HG03097 (cell line): Measurements from ENCODE around the gene JOSD2.
A peak's percentile ranks its signal among the peaks of the same experiment; 100 is the strongest.
"Not testable (repeated sequence)": the region's sequence is repeated elsewhere in the genome, so short reads cannot be mapped to it uniquely, and the experiment has no call there.

Experiments
- ATAC-seq: cut with Tn5 transposase; IDR thresholded peaks from one replicate; pipeline ENCODE4 v1.9.1; 2021; ENCODE audit not compliant: unreplicated experiment, low FRiP score

JOSD2 gene

DNA sequence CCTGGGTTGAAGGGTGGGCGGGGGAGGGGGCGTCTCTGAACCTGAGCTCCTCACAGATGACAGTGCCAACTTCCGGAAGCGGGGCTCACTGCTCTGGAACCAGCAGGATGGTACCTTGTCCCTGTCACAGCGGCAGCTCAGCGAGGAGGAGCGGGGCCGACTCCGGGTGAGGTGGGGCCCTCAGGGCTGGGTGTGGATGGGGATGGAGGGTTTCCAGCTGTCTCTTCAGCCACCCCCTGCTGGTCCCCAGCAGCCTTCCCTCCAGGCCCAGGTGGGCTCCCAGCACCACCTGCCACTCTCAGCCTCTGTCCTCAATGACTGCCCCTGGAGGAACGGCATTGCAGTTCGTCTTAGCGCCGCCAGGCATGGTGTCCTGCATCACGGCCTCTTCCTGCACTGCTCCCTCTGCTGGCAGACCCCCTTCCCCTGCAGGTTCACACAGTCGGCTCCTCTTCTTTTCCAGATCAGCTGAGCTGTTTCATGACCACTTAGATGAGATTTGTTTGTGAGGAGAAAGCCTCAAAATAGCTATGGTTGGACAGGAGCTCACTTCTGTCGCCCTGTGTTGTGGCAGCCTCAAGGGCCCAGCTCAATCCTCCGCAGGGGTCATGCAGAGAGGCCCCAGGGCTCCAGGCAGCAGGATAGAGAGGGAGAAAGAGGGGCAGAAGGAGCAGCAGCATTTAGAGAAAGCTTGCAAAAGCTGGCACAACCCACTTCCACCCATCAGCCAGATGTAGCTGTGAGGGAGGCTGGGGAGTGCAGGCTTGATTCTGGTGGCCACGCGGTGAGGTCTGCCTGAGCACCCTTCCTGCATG, 31.9 kb downstream of the JOSD2 start:
- no peak for ATAC-seq

DNA sequence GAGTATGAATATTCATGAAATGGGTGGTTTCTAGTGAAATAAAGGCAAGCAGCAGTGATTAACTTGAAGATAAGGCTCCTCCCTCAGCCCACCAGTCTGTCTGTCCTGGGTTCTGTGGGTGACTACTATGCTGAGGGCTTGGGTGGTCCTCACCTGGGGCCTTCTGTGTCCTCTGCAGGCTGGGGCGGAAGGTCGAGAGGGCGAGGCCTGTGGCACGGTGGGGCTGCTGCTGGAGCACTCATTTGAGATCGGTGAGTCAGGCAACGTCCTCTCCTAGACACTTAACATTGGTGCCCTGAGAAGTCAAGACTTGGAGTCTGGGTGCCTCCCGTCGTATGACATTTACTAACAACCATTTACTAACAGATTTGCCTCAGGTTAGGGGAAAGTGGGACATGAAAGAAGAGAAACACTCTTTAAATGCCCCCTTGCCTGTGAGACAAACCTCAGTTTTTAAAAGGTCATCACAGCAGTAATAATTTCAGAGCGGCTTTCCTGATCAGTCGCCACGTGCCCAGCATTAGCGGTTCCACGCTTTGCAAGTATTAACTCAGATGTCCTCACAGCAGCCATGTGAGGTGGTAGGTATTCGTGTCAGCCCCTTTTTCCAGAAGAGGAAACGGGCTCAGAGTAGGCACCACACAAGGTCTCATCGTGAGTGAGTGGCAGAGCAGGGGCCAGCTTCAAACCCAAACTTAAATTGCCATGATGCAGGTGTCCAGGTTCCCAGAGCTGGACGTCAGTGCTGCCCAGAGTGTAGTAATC, 33.1 kb downstream of the JOSD2 start:
- ATAC-seq: no peak

DNA sequence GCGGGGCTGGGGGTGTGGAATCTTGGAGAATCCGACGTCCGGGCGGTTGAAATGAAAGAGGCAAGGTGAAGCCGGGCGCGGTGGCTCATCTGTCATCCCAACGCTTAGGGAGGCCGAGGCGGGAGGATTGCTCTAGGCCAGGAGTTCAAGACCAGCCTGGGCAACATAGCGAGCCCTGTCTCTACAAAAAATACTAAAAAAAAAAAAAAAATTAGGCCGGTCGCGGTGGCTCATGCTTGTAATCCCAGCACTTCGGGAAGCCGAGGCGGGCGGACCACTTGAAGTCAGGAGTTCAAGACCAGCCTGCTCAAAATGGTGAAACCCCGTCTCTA, 34.1 kb downstream of the JOSD2 start:
- no peak for ATAC-seq

DNA sequence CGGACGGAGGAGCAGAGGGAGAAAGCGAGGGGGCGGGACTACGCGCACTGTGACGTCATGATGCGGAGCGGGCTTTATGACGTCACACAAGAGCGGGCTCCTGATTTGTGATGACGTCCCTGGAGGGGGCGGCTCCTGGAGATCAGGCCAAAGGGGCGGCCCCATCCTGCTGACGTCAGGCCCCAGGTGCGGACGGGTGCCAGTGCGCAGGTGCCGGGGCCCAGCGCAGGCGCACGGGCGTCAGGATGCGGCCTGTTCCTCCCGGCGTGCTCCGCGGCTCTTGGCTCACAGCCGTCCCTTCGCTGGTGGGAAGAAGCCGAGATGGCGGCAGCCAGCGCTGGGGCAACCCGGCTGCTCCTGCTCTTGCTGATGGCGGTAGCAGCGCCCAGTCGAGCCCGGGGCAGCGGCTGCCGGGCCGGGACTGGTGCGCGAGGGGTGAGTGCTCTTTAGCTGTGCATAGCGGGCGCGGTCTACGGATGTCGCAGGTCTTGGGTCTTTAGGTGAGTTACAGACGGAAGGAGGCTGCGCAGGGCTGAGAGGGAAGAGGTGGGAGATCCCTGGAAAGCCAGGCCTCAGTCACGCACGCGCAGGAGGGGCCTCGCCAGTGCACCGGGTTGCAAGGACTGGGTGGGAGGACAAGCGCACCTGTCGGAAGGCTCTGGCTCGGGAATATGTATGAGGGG, 34.6 kb downstream of the JOSD2 start, which contains the start of the genes EMC10 and GARIN5A:
EMC10 (plus strand) TSS at position 284 of the 683 bp plus-strand sequence; CDS start at position 322, 38 bp downstream.
GARIN5A (minus strand) TSS at position 625 of the 683 bp plus-strand sequence; CDS start at position 165, 460 bp downstream.
- peak; percentile 86 for ATAC-seq

DNA sequence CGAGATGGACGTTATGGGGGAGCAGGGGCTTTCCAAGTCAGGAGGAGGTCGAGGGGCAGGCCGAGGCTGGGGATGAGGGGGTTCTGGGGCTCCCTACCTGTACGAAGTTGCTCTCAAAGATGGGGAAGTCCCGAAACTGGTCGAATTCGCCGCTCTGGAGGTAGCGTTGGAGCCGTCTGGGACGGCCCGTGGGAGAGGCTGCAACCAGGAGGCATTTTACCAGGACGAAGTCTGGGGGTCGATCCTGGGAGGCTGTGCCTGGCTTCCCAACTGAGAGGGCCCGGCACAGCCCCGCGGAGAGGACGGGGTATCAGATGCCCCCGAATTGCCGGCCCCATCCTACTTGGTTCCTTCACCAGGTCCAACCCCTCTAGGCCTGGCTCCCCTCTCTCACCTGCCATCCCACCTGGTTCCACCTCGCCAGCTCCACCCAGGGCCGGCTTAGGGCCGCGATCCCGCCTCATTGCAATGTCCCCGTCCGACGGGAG, 35.2 kb downstream of the JOSD2 start:
- no peak for ATAC-seq

DNA sequence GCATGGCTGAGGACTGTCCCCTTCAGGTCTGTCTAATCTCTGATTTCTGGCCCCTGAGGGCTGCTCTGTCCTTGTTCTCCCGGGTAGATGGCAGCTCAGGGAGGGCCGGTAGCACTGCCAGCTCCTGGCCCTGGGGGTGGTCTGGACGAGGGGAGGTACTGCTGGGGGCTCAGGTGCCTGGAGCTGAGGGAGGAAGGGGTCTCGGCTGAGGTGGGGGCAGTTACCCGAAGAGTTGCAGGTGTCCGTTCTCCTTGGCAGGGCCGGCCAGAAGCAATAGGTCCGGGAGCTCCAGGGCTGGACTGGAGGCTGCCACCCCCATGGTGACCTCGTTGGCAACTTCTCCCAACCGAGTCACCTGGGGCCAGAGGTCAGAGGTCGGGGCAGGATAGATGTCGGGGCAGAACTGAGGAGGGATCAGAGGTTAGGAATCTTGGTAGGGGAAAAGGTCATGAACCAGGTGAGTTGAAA, 35.9 kb downstream of the JOSD2 start:
- ATAC-seq: no peak

DNA sequence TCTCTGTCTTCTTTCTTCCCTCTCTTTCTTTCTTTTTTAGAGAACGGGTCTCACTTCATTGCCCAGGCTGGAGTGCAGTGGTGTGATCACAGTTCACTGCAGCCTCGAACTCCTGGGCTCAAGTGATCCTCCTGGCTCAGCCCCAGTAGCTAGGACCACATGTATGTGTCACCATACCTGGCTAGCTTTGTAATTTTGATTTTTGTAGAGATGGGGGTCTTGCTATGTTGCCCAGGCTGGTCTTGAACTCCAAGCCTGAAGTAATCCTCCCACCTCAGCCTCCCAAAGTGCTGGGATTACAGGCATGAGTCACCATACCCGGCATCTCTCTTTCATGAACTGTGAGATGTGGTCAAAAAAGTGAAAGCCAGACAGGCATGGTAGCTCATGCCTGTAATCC, 37.7 kb downstream of the JOSD2 start:
- not testable (repeated sequence) for ATAC-seq

DNA sequence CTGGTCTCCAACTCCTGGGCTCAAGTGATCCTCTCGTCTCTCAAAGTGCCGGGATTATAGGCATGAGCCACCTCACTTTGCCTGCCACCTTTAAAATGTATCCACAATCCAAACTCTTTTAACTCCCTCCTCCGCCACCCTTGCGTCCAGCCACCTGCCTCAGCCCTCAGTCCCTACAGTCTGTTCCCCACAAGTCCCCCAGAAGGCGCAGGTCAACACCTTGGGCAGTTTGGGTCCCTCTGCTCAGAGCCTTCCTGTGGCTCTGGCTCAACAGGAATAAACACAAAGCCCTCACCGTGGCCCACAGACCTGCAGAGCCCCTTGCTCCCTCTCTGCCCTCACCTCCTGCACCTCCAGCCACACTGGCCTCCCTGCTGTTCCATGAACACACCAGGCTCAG, 42.2 kb downstream of the JOSD2 start:
- ATAC-seq: no peak

DNA sequence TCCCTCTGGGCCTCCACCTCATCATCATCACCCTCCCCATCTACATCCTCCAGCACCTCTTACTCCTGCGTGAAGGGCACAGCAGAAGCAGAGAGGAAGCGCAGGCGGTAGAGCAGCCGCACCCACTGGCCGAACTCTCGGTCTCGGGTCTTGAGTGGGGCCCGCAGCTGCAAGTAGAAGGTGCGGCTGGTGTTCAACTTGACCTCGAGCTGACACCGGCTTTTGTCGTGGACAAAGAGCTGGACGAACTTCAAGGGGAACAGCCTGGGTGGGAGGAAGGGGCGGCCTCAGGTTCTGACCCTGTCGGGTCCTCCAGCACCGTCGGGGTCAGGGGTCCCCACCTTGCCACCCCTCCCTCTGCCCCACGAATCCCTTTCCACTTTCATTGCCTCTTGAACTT, 43.4 kb downstream of the JOSD2 start:
- no peak for ATAC-seq

DNA sequence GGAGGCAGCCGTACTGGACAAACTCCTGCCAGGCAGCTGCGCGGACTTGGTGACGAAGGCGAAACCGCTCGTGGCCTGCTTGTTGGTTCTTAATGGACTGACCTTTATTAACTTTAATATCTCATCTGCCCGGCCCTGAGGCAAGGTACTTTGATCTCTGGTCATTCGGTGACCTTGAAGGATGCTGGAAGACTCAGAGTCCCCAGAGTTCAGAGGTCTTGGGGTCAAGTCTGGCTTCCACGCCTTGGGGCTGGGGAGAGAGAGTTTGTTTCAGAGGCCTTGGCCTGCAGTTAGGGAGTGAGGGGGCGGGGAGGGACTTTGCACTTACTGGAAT, 44.3 kb downstream of the JOSD2 start:
- no peak for ATAC-seq

DNA sequence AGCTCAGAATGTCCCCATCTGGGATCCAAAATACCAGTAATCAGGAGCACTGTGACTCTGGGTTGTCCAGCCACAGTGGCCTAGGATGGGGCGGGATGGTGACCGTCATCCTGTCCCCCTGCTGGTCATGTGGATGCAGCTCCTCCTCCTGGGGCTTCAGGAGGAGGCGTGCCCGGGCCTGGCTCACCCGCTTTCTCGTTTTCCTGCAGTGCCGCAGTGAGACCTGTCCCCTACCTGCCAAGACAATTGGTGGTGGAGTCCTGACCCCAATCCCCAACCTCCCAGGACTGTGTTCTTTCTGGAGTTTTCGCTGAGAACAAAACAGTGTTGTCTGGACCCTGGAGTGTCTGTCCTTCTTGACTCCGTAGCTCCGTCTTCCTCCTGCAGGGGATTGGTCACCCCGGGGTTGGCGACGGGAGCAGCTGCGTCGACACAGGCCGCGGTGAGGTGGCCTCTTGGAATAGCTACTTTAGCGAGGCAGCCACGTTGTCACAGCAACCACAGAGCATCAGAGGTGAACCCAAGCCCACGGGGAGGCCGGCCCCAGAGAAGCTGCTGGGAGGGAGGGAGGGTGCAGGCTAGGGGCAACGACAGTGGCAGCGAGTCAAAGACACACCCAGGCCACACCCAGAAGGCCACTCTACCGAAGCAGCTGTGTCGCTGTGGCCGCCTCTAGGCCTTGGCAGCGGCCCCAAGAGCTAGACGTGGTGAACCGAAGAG, 44.8 kb downstream of the JOSD2 start:
- no peak for ATAC-seq

DNA sequence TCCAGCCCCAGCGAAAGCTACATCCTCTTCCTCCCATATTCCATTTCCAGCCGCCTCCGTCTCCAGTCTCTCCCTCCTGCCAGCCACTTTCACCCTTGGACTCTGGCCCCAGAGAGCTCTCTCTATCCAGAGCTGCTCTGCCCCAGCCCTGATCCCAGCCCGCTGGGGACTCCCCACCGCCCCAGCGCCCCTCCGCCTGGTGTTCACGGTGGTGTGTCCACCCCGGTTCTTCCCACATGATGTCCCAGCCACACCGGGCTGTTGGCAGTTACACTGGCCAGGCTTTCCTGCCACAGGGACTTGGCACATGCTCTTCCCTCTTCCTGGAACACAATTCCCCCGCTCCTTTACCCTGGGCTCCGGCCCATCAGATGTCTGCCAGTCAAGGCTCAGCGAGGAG, 46.0 kb downstream of the JOSD2 start:
- ATAC-seq: no peak

DNA sequence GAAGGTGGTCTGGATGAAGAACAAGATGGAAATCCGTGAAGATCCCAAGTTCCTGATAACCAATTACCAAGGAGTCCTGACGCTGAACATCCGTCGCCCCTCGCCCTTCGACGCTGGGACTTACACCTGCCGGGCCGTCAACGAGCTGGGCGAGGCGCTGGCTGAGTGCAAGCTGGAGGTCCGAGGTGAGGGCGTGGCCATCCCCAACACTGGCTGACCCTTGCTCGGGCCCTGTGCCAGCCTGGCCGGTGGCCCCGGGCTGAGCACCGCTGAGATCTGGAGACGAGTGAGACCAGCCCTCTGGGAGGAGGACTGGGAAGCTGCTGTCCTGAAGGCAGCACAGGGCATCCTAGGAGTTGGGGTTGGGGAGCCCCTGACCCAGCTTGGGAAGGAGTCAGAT, 46.6 kb downstream of the JOSD2 start:
- ATAC-seq: no peak

DNA sequence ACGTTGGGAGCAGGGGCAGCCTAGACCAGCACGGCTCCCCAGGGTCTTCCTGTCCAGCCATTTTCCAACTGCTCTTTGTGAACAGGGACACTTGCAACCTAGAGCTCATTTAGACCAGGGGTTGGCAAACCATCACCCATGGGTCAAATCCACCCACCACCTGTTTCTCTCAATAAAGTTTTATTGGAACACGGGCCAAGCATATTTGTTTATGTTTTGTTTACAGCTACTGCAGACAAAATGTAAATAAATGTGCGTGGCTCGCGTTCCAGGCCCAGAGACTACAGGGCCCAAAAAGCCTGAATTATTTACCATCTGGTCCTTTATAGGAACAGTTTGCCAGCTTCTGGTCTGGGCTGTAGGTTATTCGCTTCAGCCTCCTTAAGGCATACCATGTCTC, 48.0 kb downstream of the JOSD2 start:
- ATAC-seq: no peak

DNA sequence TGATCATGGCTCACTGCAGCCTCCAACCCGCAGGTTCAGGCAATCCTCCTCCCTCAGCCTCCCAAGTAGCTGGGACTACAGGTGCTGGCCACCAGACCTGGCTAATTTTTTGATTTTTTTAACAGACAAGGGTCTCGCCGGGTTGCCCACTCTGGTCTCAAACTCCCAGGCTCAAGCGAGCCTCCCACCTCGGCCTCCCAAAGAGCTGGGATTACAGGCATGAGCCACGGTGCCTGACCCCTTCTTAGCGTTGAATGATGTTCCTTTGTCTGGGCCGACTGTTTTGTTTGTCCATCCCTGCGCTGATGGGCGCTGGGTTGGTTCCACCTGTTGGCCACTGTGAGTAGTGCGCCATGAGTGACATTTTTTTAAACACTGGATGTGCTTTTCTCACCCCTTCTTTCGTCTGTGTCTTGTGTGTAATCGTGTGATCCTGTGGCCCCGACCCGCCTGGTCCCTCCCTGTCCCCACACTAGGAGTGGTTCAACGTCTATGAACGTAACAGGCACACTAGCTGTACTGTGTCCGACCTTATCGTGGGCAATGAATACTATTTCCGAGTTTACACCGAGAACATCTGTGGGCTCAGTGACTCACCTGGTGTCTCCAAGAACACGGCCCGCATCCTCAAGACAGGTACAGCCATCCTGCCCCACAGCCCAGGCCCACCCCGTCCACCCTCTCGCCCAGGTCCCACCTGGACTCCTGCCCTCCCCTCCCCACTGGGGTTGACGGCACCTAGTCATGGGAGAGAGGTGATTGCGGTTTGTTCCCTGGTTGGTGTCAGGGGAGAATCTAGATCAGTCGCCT, 49.7 kb downstream of the JOSD2 start:
- ATAC-seq: peak; percentile 49

DNA sequence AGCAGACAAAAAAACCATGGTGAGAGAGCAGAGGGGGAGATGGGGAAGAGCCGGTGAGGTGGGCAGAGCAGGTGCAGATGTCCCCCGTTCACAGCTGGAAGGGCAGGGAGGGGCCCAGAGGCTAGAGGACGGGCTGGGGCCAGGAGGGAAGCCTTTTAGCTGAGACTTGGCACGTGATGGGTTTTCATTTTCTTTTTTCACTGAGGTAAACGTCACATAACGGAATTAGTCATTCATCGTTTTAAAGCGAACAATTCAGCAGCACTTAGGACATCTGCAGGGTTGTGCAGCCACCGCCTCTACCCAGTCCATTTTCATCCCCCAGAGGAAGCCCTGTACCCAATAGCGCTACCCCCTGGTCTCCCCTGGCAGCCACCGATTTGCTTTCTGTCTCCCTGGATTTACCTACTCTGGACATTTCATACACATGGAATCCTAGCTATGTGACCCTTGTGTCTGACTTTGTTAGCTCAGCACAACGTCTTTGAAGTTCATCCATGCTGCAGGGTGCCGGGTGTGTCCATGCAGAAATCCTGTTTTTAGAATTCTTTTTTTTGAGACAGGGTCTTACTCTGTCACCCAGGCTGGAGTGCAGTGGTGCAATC, 50.7 kb downstream of the JOSD2 start:
- peak; percentile 54 for ATAC-seq

DNA sequence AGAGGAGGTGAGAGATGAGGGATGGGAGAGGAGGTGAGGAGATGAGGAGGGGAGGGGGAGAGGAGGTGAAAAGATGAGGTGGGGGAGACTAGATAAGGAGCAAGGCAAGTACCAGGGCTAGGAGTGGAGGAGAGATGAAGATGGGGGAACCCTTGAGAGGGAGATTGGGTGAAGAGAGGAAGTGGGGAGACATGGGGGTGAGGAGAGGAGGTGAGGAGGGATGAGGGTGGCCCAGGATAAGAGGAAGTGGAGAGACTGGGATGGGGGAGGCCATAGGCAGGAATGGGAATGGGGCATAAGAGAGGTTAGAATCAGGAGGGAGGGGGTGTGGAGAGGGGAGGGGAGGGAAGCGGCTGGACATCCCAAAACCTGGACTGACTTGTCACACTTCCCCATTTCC, 51.4 kb downstream of the JOSD2 start:
- ATAC-seq: no peak

DNA sequence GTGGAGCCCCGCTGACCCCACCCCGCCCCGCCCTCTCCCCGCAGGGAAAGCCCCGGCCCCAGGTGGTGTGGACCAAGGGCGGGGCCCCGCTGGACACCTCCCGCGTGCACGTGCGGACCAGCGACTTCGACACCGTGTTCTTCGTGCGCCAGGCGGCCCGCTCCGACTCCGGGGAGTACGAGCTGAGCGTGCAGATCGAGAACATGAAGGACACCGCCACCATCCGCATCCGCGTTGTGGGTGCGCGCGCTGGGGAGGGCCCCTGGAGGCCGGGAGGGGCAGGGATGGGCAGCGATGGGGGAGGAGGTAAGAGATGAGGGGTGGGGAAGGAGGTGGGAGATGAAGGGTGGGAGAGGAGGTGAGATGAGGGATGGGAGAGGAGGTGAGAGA, 51.9 kb downstream of the JOSD2 start:
- ATAC-seq: no peak

DNA sequence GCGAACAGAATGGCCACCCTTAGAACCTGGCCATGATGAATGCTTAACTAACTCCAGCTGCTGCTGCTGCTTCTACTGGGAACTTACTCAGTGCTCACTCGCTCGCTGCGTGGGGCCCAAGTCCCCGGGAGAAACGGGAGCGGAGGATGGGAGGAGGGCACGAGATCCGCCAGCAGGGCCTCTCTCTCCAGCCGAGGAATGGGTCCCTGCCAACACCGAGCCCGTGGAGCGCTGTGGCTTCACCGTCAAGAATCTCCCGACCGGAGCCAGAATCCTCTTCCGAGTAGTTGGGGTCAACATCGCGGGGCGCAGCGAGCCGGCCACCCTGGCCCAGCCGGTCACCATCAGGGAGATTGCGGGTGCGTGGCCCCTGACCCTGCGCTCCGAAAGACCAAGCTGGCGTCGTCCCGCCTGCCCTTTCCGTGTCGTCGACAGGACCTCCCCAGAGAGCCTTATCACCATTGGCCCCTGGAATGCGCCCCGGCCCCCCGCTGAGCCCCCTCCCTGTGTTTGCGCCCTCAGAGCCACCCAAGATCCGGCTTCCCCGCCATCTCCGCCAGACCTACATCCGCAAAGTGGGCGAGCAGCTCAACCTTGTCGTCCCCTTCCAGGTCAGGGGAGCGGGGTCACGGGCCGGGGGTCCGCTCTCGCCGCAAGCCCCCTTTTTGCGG, 52.5 kb downstream of the JOSD2 start:
- ATAC-seq: no peak
